ENCODE results near the gene COL11A1. TPM values are rescaled to one million over a fixed set of nuclear protein-coding genes. Genes with fewer than 3 reads are reported as not detected.

COL11A1 gene
- total and polyA plus RNA-seq, 2 of the 4 experiments (the other 2 are of a cell fraction) = 4.6 to 5.2 TPM

- no peak overlapping the region for H2AFZ ChIP-seq (replicated peaks; ENCODE audit: low read length, poor library complexity)
- no peaks in the 10 kb centered on the region for H3K27me3 ChIP-seq (ENCODE audit: control insufficient read depth, insufficient read depth, low read length)
- H3K4me3 ChIP-seq (ENCODE audit: insufficient read depth, low read depth, low read length) = no peak overlapping the region
- TF ChIP-seq MXI1 (IDR thresholded peaks at IDR 0.05; ENCODE audit: borderline replicate concordance, low read depth, low read length) (no peak), ELK1 (IDR thresholded peaks at IDR 0.05; ENCODE audit: borderline replicate concordance, low read depth, low read length) (no peak), FOS (IDR thresholded peaks at IDR 0.05; ENCODE audit: low read depth, low read length) (no peak), RFX5 (IDR thresholded peaks at IDR 0.05; ENCODE audit: low read depth, low read length) (no peak), CHD1 (IDR thresholded peaks at IDR 0.05; ENCODE audit: low read depth, low read length) (no peak), RAD21 (IDR thresholded peaks at IDR 0.05; ENCODE audit: low read length) (no peak), CEBPB (IDR thresholded peaks at IDR 0.05; ENCODE audit: low read depth, low read length) (no peak), USF2 (IDR thresholded peaks at IDR 0.05; ENCODE audit: low read depth, low read length) (no peak), RCOR1 (IDR thresholded peaks at IDR 0.05; ENCODE audit: insufficient replicate concordance, low read length) (no peak)
- H3K23ac ChIP-seq (ENCODE audit: low read depth, low read length) = no peak overlapping the region
- no peak overlapping the region for H2AK5ac ChIP-seq (ENCODE audit: low read depth, low read length)
- no peak overlapping the region for H2BK5ac ChIP-seq (ENCODE audit: low read depth, low read length, poor library complexity, severe bottlenecking)
- H3K9ac ChIP-seq (ENCODE audit: low read depth, low read length) = no peak overlapping the region
- H2BK20ac ChIP-seq (ENCODE audit: low read depth, low read length) = no peak overlapping the region
- no peaks in the 10 kb centered on the region for H3K79me1 ChIP-seq (ENCODE audit: low read depth in 1 of 2, low read length in 2 of 2)
- dilution Hi-C loops (cut with HindIII; ENCODE audit: low sequenced_read_pairs, unreplicated experiment) (no loop called here), in situ Hi-C loops (cut with MboI; ENCODE audit: low sequenced_read_pairs) (no loop called here), intact Hi-C loops (cut with micrococcal nuclease) (no loop called here)
- ChIA-PET CTCF (no interaction called here), POLR2A (ENCODE audit: unreplicated experiment) (interaction anchor here (1.2 kb wide), 1 partner anchor 107 kb away, joined by 3 read pairs; no protein-coding TSS in a partner anchor)
- 87% methylated on average over 3 of the region's 6 CpGs; no CpG with 5 or more reads in 1 of the 2 experiments for WGBS, 2 experiments (ENCODE audit: extremely low coverage in 2 of 2, insufficient read length in 1 of 2)
- H3K14ac ChIP-seq (replicated peaks; ENCODE audit: low read depth, low read length) = no peak overlapping the region
- no peak overlapping the region for H3K4me2 ChIP-seq (ENCODE audit: low read depth, low read length)
- H3K18ac ChIP-seq (ENCODE audit: low read depth, low read length) = no peak overlapping the region
- BruUV-seq (replicated peaks) = no TSS peak
- H4K5ac ChIP-seq (ENCODE audit: low read depth, low read length) = no peak overlapping the region
- ATAC-seq (ENCODE audit: low read depth) (no peak), DNase-seq (no peak)
- H2BK15ac ChIP-seq (ENCODE audit: low read depth, low read length) = no peak overlapping the region
- no peaks in the 10 kb centered on the region for H3K9me1 ChIP-seq (ENCODE audit: insufficient read depth, low read length)
- no peak overlapping the region for H2AK9ac ChIP-seq (replicated peaks; ENCODE audit: low read depth, low read length, poor library complexity)
- no peaks in the 10 kb centered on the region for H4K20me1 ChIP-seq (ENCODE audit: insufficient read depth, low read length)
- no peak overlapping the region for H3K27ac ChIP-seq (ENCODE audit: insufficient read depth, low read length)
- no peaks in the 10 kb centered on the region for H3K4me1 ChIP-seq (ENCODE audit: control insufficient read depth, insufficient read depth, low read length)
- no peaks in the 10 kb centered on the region for H3K9me3 ChIP-seq (ENCODE audit: control insufficient read depth, insufficient read depth, low read length)
- H2BK120ac ChIP-seq (ENCODE audit: low read depth, low read length) = no peak overlapping the region
- no peak overlapping the region for H4K8ac ChIP-seq (ENCODE audit: low read depth in 2 of 2, low read length in 2 of 2)
- H3K4ac ChIP-seq (ENCODE audit: low read depth, low read length) = no peak overlapping the region
- no peak overlapping the region for H3K56ac ChIP-seq (ENCODE audit: extremely low read depth, insufficient read depth, low read length)
- no peak overlapping the region for H4K91ac ChIP-seq (ENCODE audit: insufficient read depth, low read depth, low read length)
- no peaks in the 10 kb centered on the region for H3K36me3 ChIP-seq (ENCODE audit: control insufficient read depth, insufficient read depth, low read length)
Observed at GRCh38 chr1:103074224-103074623, 34.1 kb downstream of the COL11A1 start.

Data from IMR-90 (cell line).